ENCODE data around the gene PLEKHN1. TPM values are rescaled to one million over a fixed set of nuclear protein-coding genes. Genes with fewer than 3 reads are reported as not detected.

The PLEKHN1 gene
- total RNA-seq, 1 experiment from 2014 or later: 9.1 TPM

- CTCF ChIA-PET: no interaction called here
- TF ChIP-seq EZH2 (IDR thresholded peaks at IDR 0.05; ENCODE audit: low read depth): no peak
- TF ChIP-seq, protein P1, sequence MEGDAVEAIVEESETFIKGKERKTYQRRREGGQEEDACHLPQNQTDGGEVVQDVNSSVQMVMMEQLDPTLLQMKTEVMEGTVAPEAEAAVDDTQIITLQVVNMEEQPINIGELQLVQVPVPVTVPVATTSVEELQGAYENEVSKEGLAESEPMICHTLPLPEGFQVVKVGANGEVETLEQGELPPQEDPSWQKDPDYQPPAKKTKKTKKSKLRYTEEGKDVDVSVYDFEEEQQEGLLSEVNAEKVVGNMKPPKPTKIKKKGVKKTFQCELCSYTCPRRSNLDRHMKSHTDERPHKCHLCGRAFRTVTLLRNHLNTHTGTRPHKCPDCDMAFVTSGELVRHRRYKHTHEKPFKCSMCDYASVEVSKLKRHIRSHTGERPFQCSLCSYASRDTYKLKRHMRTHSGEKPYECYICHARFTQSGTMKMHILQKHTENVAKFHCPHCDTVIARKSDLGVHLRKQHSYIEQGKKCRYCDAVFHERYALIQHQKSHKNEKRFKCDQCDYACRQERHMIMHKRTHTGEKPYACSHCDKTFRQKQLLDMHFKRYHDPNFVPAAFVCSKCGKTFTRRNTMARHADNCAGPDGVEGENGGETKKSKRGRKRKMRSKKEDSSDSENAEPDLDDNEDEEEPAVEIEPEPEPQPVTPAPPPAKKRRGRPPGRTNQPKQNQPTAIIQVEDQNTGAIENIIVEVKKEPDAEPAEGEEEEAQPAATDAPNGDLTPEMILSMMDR (conservative IDR thresholded peaks at IDR 0.05): no peak
- BruUV-seq (replicated peaks): no TSS peak
- POLR2A ChIA-PET (ENCODE audit: unreplicated experiment): no interaction called here
- intact Hi-C loops (cut with micrococcal nuclease; ENCODE audit: unreplicated experiment): no loop called here
- H3K4me3 ChIP-seq: no peak overlapping the region
- H2AFZ ChIP-seq: no peak overlapping the region
- H3F3A ChIP-seq (ENCODE audit: insufficient read depth, low read depth): peaks cover 37% of the 10 kb centered on the region; the same call in 1 of the 2 replicates
- no peaks in the 10 kb centered on the region for H4K20me1 ChIP-seq (ENCODE audit: insufficient read depth)
- H3K36me3 ChIP-seq (ENCODE audit: low read depth): no peaks in the 10 kb centered on the region
- no peak overlapping the region for H3K4me2 ChIP-seq
- H3K27ac ChIP-seq: no peak overlapping the region
- no peaks in the 10 kb centered on the region for H3K27me3 ChIP-seq (ENCODE audit: insufficient read depth, low read depth)
- no peak for DNase-seq
- peaks cover 14% of the 10 kb centered on the region for H3K4me1 ChIP-seq (replicated peaks; ENCODE audit: insufficient read depth)
- H3K9me3 ChIP-seq (ENCODE audit: insufficient read depth, low read depth): no peaks in the 10 kb centered on the region
- peaks cover 4% of the 10 kb centered on the region; the same call in 1 of the 2 replicates for H3K79me2 ChIP-seq (ENCODE audit: low read depth)
- H3K9me2 ChIP-seq (ENCODE audit: insufficient read depth): no peaks in the 10 kb centered on the region
These were observed 3.1 kb downstream of the PLEKHN1 start for GRCh38 chr1:969260-969855.

DNA sequence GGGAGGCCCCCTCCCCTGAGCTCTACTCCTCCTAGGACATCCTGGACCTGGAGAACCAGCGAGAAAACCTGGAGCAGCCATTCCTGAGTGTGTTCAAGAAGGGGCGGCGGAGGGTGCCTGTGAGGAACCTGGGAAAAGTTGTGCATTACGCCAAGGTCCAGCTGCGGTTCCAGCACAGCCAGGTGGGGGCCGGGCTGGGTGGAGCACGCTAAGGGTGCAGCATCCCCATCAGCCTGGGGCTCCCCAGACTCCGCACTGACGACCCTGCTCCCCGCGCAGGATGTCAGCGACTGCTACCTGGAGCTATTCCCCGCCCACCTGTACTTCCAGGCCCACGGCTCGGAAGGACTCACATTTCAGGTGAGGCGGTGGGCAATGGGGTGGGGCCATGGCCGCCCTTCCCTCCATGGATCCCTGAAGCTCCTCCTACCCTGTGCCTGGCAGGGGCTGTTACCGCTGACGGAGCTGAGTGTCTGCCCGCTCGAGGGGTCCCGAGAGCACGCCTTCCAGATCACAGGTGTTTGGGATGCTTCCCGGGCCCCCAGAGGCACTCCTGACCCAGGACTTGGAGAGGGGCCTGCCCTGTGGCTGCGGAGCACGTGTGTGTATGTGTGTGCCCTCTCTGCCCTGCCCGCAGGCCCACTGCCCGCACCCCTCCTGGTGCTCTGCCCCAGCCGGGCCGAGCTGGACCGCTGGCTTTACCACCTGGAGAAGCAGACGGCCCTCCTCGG lies 4.1 kb downstream of the PLEKHN1 start:
- TF ChIP-seq EZH2 (IDR thresholded peaks at IDR 0.05; ENCODE audit: low read depth): no peak
- TF ChIP-seq, protein P1 (conservative IDR thresholded peaks at IDR 0.05): no peak
- Histone ChIP-seq H3K4me2 (no peak overlapping the region), H3K79me2 (ENCODE audit: low read depth) (peaks cover 4% of the 10 kb centered on the region; the same call in 1 of the 2 replicates), H2AFZ (no peak overlapping the region), H3K4me1 (replicated peaks; ENCODE audit: insufficient read depth) (peaks cover 20% of the 10 kb centered on the region), H3K36me3 (ENCODE audit: low read depth) (no peaks in the 10 kb centered on the region), H3F3A (ENCODE audit: insufficient read depth, low read depth) (peaks cover 42% of the 10 kb centered on the region; the same call in 1 of the 2 replicates), H3K27ac (no peak overlapping the region), H3K9me2 (ENCODE audit: insufficient read depth) (no peaks in the 10 kb centered on the region), H3K27me3 (ENCODE audit: insufficient read depth, low read depth) (no peaks in the 10 kb centered on the region), H4K20me1 (ENCODE audit: insufficient read depth) (no peaks in the 10 kb centered on the region), H3K4me3 (no peak overlapping the region), H3K9me3 (ENCODE audit: insufficient read depth, low read depth) (no peaks in the 10 kb centered on the region)
- ChIA-PET POLR2A (ENCODE audit: unreplicated experiment) (no interaction called here), CTCF (no interaction called here)
- intact Hi-C loops (cut with micrococcal nuclease; ENCODE audit: unreplicated experiment): no loop called here
- DNase-seq: no peak
- BruUV-seq (replicated peaks): no TSS peak

- BruUV-seq (replicated peaks): no TSS peak
- Histone ChIP-seq H3K4me3 (no peak overlapping the region), H3K9me2 (ENCODE audit: insufficient read depth) (no peaks in the 10 kb centered on the region), H3K79me2 (ENCODE audit: low read depth) (peaks cover 4% of the 10 kb centered on the region; the same call in 1 of the 2 replicates), H4K20me1 (ENCODE audit: insufficient read depth) (no peaks in the 10 kb centered on the region), H3K4me2 (no peak overlapping the region), H3F3A (ENCODE audit: insufficient read depth, low read depth) (peaks cover 42% of the 10 kb centered on the region), H3K36me3 (ENCODE audit: low read depth) (no peaks in the 10 kb centered on the region), H3K27ac (no peak overlapping the region), H3K27me3 (ENCODE audit: insufficient read depth, low read depth) (no peaks in the 10 kb centered on the region), H3K9me3 (ENCODE audit: insufficient read depth, low read depth) (no peaks in the 10 kb centered on the region), H3K4me1 (replicated peaks; ENCODE audit: insufficient read depth) (peaks cover 20% of the 10 kb centered on the region), H2AFZ (no peak overlapping the region)
- intact Hi-C loops (cut with micrococcal nuclease; ENCODE audit: unreplicated experiment): no loop called here
- CTCF ChIA-PET: no interaction called here
- TF ChIP-seq, protein P1 (conservative IDR thresholded peaks at IDR 0.05): no peak
- TF ChIP-seq EZH2 (IDR thresholded peaks at IDR 0.05; ENCODE audit: low read depth): no peak
- DNase-seq: no peak
- POLR2A ChIA-PET (ENCODE audit: unreplicated experiment): no interaction called here
These were observed 4.9 kb downstream of the PLEKHN1 start for GRCh38 chr1:970973-971730.
